Prostate gland (tissue), 2 donors: ENCODE results near the gene FTCD.

Source experiments
- POLR2A ChIP-seq: fragments of 450-650 bp; IDR thresholded peaks from one replicate; pipeline ENCODE4 v1.6.1; 2016; ENCODE audit warnings: antibody characterized with exemption, mild to moderate bottlenecking
- POLR2AphosphoS5 ChIP-seq: sonication (generic); formaldehyde crosslinking; IDR thresholded peaks from one replicate; pipeline ENCODE4 v1.6.1; 2017; ENCODE audit warnings: antibody characterized with exemption
- TF ChIP-seq, protein P1 (sequence below), 4 experiments: fragments of 200-600 bp in 2 of 4; fragments of 450-650 bp in 2 of 4; sonication (generic) in 2 of 4; IDR thresholded peaks; 1 replicate in 3 of 4; 2 replicates in 1 of 4; pipeline ENCODE4 v1.5.1; 2016 to 2019; ENCODE audit warnings: antibody characterized with exemption in 4 of 4, mild to moderate bottlenecking in 2 of 4, moderate library complexity in 2 of 4

GRCh38 chr21:46127239-46128105, 27.9 kb downstream of the FTCD start:
- no peak for TF ChIP-seq POLR2A
- TF ChIP-seq, protein P1, sequence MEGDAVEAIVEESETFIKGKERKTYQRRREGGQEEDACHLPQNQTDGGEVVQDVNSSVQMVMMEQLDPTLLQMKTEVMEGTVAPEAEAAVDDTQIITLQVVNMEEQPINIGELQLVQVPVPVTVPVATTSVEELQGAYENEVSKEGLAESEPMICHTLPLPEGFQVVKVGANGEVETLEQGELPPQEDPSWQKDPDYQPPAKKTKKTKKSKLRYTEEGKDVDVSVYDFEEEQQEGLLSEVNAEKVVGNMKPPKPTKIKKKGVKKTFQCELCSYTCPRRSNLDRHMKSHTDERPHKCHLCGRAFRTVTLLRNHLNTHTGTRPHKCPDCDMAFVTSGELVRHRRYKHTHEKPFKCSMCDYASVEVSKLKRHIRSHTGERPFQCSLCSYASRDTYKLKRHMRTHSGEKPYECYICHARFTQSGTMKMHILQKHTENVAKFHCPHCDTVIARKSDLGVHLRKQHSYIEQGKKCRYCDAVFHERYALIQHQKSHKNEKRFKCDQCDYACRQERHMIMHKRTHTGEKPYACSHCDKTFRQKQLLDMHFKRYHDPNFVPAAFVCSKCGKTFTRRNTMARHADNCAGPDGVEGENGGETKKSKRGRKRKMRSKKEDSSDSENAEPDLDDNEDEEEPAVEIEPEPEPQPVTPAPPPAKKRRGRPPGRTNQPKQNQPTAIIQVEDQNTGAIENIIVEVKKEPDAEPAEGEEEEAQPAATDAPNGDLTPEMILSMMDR (IDR thresholded peaks at IDR 0.05): no peak
- TF ChIP-seq POLR2AphosphoS5: no peak
